OCI-LY3 (cell line): Measurements from ENCODE around the gene PARK7.
"Not testable (repeated sequence)": the region's sequence is repeated elsewhere in the genome, so short reads cannot be mapped to it uniquely, and the experiment has no call there.

Experiments
- H2AFZ ChIP-seq: fragments of 200-600, 300-600 bp; shearing (Covaris generic); 2 replicates; pipeline ENCODE4 v1.6.0; 2014; ENCODE audit warnings: antibody characterized with exemption, low read depth, low read length
- H3K27ac ChIP-seq: fragments of 200-600, 300-600 bp; sonication (generic); 2 replicates; pipeline ENCODE4 v1.5.1; 2014; ENCODE audit warnings: mild to moderate bottlenecking, low read length, moderate library complexity, mixed read lengths
- H3K27me3 ChIP-seq: fragments of 200-600, 300-600 bp; sonication (generic); 2 replicates; pipeline ENCODE4 v1.6.1; 2014; ENCODE audit warnings: low read depth, low read length, mixed read lengths
- H3K36me3 ChIP-seq: fragments of 200-600, 300-600 bp; sonication (generic); replicated peaks from 2 replicates; pipeline ENCODE3; 2014; ENCODE audit warnings: low read depth, low read length, mixed read lengths
- H3K4me1 ChIP-seq: fragments of 300-600, 200-600 bp; sonication (generic); 2 replicates; pipeline ENCODE4 v1.6.1; 2014; ENCODE audit warnings: low read length, mixed read lengths
- H3K4me2 ChIP-seq: fragments of 200-600, 300-600 bp; sonication (generic); 2 replicates; pipeline ENCODE4 v1.6.1; 2014; ENCODE audit warnings: low read length, mixed read lengths
- H3K4me3 ChIP-seq: fragments of 300-600, 200-600 bp; sonication (generic); 2 replicates; pipeline ENCODE4 v1.5.1; 2014; ENCODE audit warnings: antibody characterized with exemption, mild to moderate bottlenecking, low read length, moderate library complexity
- H3K79me2 ChIP-seq: fragments of 300-600, 200-600 bp; shearing (Covaris generic); 2 replicates; pipeline ENCODE4 v1.6.1; 2014; ENCODE audit warnings: mild to moderate bottlenecking, low read length, mixed read lengths
- H3K9ac ChIP-seq: fragments of 300-600, 200-600 bp; shearing (Covaris generic); 2 replicates; pipeline ENCODE4 v1.6.0; 2014; ENCODE audit warnings: mild to moderate bottlenecking, low read length, moderate library complexity
- H3K9me3 ChIP-seq: fragments of 200-600, 300-600 bp; shearing (Covaris generic); 2 replicates; pipeline ENCODE4 v1.6.1; 2014; ENCODE audit warnings: low read length, mixed read lengths; ENCODE audit not compliant: insufficient read depth
- H4K20me1 ChIP-seq: fragments of 200-600, 300-600 bp; sonication (generic); 2 replicates; pipeline ENCODE4 v1.6.1; 2016; ENCODE audit warnings: low read length, mixed read lengths; ENCODE audit not compliant: insufficient read depth
- EZH2phosphoT487 ChIP-seq: fragments of 200-600 bp; shearing (Covaris generic); IDR thresholded peaks from 2 replicates; pipeline ENCODE4 v1.6.1; 2018; ENCODE audit warnings: antibody characterized with exemption, mixed run types, low read depth
- TF ChIP-seq, protein P1 (sequence below): fragments of 200-600, 300-600 bp; sonication (generic); IDR thresholded peaks from 2 replicates; pipeline ENCODE4 v1.5.1; 2014; ENCODE audit warnings: antibody characterized with exemption, low read length, low read depth

Gene PARK7

DNA sequence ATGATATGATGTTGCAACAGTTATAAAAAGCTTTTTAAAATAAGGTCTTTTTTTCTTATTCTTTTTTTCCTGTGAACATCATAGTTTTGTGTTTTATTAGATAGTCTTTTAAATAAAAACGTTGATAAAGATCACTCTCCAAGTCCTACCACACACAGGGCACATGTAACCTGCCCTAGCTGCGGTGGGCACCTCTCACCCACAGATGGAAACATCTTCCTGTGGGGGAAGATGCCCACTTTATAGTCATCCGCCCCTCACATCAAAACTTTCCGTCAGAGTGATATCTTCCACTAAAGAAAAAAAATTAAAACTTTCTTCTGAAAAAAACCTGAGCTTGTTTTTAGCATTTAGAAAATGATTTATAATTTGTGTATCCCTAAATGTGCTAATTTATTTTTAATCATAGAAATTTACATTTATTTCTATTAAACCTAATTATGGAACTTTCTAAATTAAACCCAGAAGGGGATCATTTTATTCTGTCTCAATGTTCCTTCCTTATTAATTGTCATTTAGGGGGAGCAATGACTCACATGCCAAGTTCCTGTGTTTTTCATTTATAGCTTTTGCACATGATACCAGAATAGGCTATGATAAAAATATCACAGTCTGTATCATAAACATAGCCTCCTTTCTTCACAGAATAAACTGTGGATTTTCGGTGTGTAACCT, 45.5 kb upstream of the PARK7 start:
- no peak for TF ChIP-seq EZH2phosphoT487
- TF ChIP-seq, protein P1, sequence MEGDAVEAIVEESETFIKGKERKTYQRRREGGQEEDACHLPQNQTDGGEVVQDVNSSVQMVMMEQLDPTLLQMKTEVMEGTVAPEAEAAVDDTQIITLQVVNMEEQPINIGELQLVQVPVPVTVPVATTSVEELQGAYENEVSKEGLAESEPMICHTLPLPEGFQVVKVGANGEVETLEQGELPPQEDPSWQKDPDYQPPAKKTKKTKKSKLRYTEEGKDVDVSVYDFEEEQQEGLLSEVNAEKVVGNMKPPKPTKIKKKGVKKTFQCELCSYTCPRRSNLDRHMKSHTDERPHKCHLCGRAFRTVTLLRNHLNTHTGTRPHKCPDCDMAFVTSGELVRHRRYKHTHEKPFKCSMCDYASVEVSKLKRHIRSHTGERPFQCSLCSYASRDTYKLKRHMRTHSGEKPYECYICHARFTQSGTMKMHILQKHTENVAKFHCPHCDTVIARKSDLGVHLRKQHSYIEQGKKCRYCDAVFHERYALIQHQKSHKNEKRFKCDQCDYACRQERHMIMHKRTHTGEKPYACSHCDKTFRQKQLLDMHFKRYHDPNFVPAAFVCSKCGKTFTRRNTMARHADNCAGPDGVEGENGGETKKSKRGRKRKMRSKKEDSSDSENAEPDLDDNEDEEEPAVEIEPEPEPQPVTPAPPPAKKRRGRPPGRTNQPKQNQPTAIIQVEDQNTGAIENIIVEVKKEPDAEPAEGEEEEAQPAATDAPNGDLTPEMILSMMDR = no peak
- H3K9me3 ChIP-seq = no peaks in the 10 kb centered on the region
- H4K20me1 ChIP-seq = no peaks in the 10 kb centered on the region
- H3K27ac ChIP-seq = no peak overlapping the region
- H3K79me2 ChIP-seq = no peaks in the 10 kb centered on the region
- H3K4me3 ChIP-seq = no peak overlapping the region
- H3K9ac ChIP-seq = no peak overlapping the region
- no peaks in the 10 kb centered on the region for H3K4me1 ChIP-seq
- H2AFZ ChIP-seq = no peak overlapping the region
- H3K4me2 ChIP-seq = no peak overlapping the region
- peaks cover 5% of the 10 kb centered on the region for H3K27me3 ChIP-seq
- H3K36me3 ChIP-seq = no peaks in the 10 kb centered on the region

DNA sequence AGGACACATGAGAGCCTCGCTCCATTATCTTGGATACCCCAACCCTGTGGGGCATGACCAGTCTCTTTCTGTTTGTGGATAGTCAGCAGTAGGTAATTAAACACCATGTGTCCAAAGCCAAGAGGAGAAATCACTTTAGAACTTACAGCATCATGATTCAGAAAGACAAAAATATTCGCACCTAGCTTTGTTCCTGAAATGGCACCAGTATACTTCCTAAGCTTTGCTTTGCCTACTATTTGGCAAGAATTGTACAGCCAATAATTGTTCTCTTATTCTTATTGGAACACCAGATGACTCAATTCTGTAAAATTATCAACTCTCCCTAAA, 45.0 kb upstream of the PARK7 start:
- Histone ChIP-seq H3K27me3 (peaks cover 5% of the 10 kb centered on the region), H3K79me2 (no peaks in the 10 kb centered on the region), H4K20me1 (no peaks in the 10 kb centered on the region), H3K36me3 (no peaks in the 10 kb centered on the region), H3K4me3 (no peak overlapping the region), H3K4me2 (no peak overlapping the region), H3K27ac (no peak overlapping the region), H3K9me3 (no peaks in the 10 kb centered on the region), H3K9ac (no peak overlapping the region), H2AFZ (no peak overlapping the region), H3K4me1 (no peaks in the 10 kb centered on the region)
- TF ChIP-seq, protein P1 = no peak
- TF ChIP-seq EZH2phosphoT487 = no peak

DNA sequence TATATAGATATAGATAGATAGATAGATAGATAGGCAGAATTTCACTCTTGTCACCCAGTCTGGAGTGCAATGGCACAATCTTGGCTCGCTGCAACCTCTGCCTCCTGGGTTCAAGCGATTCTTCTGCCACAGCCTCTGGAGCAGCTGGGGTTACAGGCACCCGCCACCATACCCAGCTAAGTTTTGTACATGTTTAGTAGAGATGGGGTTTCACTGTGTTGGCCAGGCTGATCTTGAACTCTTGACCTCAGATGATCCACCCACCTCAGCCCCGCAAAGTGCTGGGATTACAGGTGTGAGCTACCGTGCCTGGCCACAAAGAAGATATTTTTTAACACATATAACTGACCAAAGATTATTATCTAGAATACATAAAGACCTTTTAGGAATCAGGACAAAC, 43.5 kb upstream of the PARK7 start:
- not testable (repeated sequence) for H3K4me2 ChIP-seq, H4K20me1 ChIP-seq, H3K4me3 ChIP-seq, H3K79me2 ChIP-seq, H2AFZ ChIP-seq, H3K27ac ChIP-seq, H3K27me3 ChIP-seq, H3K4me1 ChIP-seq, H3K36me3 ChIP-seq, H3K9ac ChIP-seq, H3K9me3 ChIP-seq

DNA sequence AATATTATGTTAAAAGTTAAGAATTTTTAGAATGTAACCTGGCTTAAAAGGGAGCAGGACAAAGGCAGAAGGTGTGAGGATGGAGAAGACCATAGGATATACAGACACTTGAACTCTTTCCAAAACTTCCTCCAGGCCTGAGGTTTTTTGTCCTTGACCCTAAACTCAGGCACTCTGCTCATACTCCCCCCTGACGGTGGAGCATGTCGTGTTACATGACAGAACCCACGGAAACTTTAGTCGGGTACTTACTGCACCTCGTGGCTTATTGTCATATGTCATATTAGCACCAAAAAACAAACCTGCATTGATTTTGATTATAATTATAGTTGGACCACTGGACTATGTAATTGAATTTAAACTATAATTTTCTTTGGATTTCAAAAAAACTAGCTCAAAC, 41.6 kb upstream of the PARK7 start:
- no peaks in the 10 kb centered on the region for H3K4me1 ChIP-seq
- TF ChIP-seq, protein P1 = no peak
- TF ChIP-seq EZH2phosphoT487 = no peak
- H3K36me3 ChIP-seq = no peaks in the 10 kb centered on the region
- no peak overlapping the region for H3K27ac ChIP-seq
- no peaks in the 10 kb centered on the region for H3K9me3 ChIP-seq
- H2AFZ ChIP-seq = no peak overlapping the region
- H3K9ac ChIP-seq = no peak overlapping the region
- H3K79me2 ChIP-seq = no peaks in the 10 kb centered on the region
- no peak overlapping the region for H3K4me3 ChIP-seq
- peaks cover 5% of the 10 kb centered on the region for H3K27me3 ChIP-seq
- H3K4me2 ChIP-seq = no peak overlapping the region
- no peaks in the 10 kb centered on the region for H4K20me1 ChIP-seq

DNA sequence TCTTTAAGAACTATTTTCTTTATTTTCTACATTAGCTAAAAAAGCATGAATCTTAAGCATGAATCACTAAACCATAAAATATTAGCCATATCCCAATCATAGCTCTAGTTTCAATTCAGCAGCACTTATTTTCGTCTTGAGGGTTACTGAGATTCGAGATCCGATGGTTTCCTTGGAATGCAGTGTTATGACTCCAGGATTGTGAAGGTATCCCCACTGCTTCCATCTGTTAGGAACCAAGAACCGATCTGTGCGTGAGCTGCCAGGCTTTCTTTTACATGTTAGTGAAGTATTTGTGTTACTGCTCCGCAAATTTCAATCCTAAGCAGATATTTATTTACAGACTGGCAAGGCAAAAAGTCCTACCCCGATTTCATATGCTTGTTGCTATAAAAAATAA, 39.7 kb upstream of the PARK7 start:
- Histone ChIP-seq H3K4me2 (no peak overlapping the region), H3K79me2 (no peaks in the 10 kb centered on the region), H3K27ac (no peak overlapping the region), H3K4me1 (no peaks in the 10 kb centered on the region), H3K9me3 (no peaks in the 10 kb centered on the region), H3K36me3 (no peaks in the 10 kb centered on the region), H3K4me3 (no peak overlapping the region), H4K20me1 (no peaks in the 10 kb centered on the region), H2AFZ (no peak overlapping the region), H3K27me3 (no peaks in the 10 kb centered on the region), H3K9ac (no peak overlapping the region)
- no peak for TF ChIP-seq EZH2phosphoT487
- TF ChIP-seq, protein P1 = no peak
